Colonic mucosa (tissue), 4 donors: Measurements from ENCODE around the gene GRIP1. TPM values are rescaled to one million over a fixed set of nuclear protein-coding genes. Genes with fewer than 3 reads are reported as not detected.

Source experiments
- DNase-seq: peaks from one replicate; pipeline ENCODE4 v3.0.0-alpha.2; 2020
- H3K27ac ChIP-seq: fragments of 200-600 bp; one replicate; pipeline ENCODE4 v1.8.0; 2021
- H3K27me3 ChIP-seq: fragments of 200-600 bp; one replicate; pipeline ENCODE4 v1.8.0; 2021
- H3K36me3 ChIP-seq: fragments of 200-600 bp; one replicate; pipeline ENCODE4 v1.8.0; 2021
- H3K4me1 ChIP-seq: fragments of 200-600 bp; one replicate; pipeline ENCODE4 v1.8.0; 2021; ENCODE audit warnings: mild to moderate bottlenecking
- H3K4me3 ChIP-seq: fragments of 200-600 bp; one replicate; pipeline ENCODE4 v1.8.0; 2021
- H3K9ac ChIP-seq, 2 donors: one replicate each; pipeline ENCODE4 v1.7.0; 2013; ENCODE audit warnings: control low read depth in 2 of 2, low read depth in 2 of 2, low read length in 2 of 2
- H3K9me3 ChIP-seq: fragments of 200-600 bp; one replicate; pipeline ENCODE4 v1.8.0; 2021
- intact Hi-C: fragments of 100-400 bp; cut with DNase I; formaldehyde crosslinking; loops from one replicate; pipeline ENCODE4 v1.14.1; 2022
- total RNA-seq, 2 donors: library from RNA; stranded (reverse); fragmentation: NEBNext Ultra II Directional in 1 of 2; extraction: Animal tissue kit (Norgen Biotek cat#: 25700) in 1 of 2; gene quantifications; one replicate each; pipeline ENCODE4 v1.2.1, GENCODE V29; 2021
- TF ChIP-seq, protein P1 (sequence below): fragments of 200-600 bp; IDR thresholded peaks from one replicate; pipeline ENCODE4 v1.8.0; 2022; ENCODE audit warnings: antibody characterized with exemption, mild to moderate bottlenecking
- donor health status: healthy.
- donor health status: DM: no; HTN: no; CAD: no.
- donor health status: DM: no; HTN: no; CAD: no.

GRIP1 gene
- total RNA-seq, 2 donors from 2014 or later: 3.7 to 6.2 TPM

DNA sequence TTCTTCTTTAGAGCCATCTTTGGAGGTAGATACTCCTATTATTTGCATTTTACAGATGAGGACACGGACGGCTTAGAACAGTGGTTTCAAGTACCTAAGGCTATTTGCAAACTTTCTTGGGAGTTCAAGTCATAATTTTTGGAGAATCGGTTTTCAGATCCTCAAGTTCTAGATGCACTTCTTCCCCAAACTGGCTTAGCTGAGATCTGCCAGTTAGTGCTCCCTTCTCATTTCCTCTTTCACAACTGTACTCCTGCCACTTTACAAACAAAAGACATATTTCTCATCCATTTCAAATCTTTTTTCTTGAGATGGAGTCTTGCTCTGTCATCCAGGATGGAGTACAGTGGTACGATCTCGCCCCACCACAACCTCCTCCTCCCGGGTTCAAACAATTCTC, 299.3 kb downstream of the GRIP1 start:
- no peak overlapping the region for H3K27ac ChIP-seq
- no peaks in the 10 kb centered on the region for H3K36me3 ChIP-seq
- no peaks in the 10 kb centered on the region for H3K9me3 ChIP-seq
- H3K27me3 ChIP-seq: no peaks in the 10 kb centered on the region
- TF ChIP-seq, protein P1, sequence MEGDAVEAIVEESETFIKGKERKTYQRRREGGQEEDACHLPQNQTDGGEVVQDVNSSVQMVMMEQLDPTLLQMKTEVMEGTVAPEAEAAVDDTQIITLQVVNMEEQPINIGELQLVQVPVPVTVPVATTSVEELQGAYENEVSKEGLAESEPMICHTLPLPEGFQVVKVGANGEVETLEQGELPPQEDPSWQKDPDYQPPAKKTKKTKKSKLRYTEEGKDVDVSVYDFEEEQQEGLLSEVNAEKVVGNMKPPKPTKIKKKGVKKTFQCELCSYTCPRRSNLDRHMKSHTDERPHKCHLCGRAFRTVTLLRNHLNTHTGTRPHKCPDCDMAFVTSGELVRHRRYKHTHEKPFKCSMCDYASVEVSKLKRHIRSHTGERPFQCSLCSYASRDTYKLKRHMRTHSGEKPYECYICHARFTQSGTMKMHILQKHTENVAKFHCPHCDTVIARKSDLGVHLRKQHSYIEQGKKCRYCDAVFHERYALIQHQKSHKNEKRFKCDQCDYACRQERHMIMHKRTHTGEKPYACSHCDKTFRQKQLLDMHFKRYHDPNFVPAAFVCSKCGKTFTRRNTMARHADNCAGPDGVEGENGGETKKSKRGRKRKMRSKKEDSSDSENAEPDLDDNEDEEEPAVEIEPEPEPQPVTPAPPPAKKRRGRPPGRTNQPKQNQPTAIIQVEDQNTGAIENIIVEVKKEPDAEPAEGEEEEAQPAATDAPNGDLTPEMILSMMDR: no peak
- no peak for DNase-seq
- H3K4me3 ChIP-seq: no peak overlapping the region
- no peak overlapping the region for H3K9ac ChIP-seq
- intact Hi-C loops: no loop called here
- H3K4me1 ChIP-seq: no peaks in the 10 kb centered on the region

DNA sequence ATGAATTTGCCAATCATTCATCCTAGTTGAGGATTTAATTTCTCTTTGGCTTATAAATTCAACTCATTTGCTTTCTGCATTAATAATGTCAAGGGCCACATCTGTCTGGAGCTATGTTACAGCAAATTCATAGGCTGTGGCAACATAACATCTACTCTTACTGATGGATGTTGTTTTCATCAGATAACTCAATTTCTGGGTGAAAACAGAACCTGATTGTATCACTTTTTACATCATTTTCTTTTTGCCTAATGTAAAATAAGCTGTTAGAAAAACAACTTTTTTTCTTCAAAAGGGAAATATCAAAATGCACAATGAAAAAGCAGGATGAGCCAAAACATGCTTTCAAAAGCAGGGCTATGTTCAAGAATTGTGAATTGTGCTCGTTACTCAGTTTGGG, 303.3 kb downstream of the GRIP1 start:
- Histone ChIP-seq H3K9me3 (no peaks in the 10 kb centered on the region), H3K4me1 (no peaks in the 10 kb centered on the region), H3K9ac (no peak overlapping the region), H3K27ac (no peak overlapping the region), H3K27me3 (no peaks in the 10 kb centered on the region), H3K4me3 (no peak overlapping the region), H3K36me3 (no peaks in the 10 kb centered on the region)
- TF ChIP-seq, protein P1: no peak
- intact Hi-C loops: no loop called here
- DNase-seq: no peak

DNA sequence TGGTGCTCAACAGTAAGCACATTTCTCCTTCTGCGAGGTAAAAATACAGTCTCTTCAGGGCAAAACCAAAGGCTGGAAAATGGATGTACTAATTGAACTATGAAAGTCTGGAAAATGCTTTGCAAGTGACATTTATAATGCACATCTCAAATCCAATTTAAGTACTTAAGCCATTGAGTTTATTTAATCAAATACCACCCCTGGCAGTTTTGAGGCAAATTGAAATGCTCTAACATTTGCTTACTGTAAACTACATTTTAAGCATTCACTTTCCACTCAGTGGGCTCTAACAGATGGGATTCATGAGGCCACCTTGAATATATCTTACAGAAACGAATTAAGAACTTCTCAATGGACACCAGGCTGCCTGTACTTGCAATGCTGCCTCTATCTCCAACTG, 306.9 kb downstream of the GRIP1 start:
- Histone ChIP-seq H3K4me1 (no peaks in the 10 kb centered on the region), H3K36me3 (no peaks in the 10 kb centered on the region), H3K27ac (no peak overlapping the region), H3K27me3 (no peaks in the 10 kb centered on the region), H3K9me3 (no peaks in the 10 kb centered on the region), H3K9ac (no peak overlapping the region), H3K4me3 (no peak overlapping the region)
- TF ChIP-seq, protein P1: no peak
- intact Hi-C loops: no loop called here
- DNase-seq: no peak

DNA sequence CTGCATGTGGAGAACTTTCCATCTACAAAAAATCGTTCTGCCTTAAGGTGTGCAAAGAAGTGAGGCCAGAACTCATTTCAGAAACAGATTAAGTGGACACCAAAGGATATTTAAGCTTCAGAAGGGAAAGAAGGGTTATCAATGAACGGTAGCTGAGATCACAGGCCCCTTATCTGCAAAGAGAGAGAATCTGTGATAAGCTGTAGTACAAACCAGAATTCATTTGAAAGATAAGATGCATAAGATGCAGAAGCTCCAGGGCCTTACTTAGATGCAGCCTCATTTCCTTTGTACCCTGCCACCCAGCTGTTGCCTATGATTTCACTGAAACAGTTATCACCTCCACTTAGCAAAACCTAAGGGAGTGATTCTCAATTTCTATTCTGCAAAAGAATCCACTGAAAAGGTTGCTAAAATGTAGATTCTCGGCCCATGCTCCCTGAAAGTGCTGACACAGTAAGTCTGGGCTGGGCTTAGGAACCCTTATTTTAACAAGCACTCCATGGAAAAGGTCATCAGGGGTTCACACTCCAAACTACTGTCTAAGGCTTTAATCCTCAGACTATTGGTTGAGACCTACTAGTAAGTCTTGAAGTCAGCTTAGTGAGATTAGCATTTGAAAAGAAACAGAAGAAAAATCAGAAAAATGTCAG, 311.7 kb downstream of the GRIP1 start:
- H3K27ac ChIP-seq: no peak overlapping the region
- TF ChIP-seq, protein P1: no peak
- no peaks in the 10 kb centered on the region for H3K36me3 ChIP-seq
- no peak overlapping the region for H3K4me3 ChIP-seq
- H3K9ac ChIP-seq: no peak overlapping the region
- intact Hi-C loops: no loop called here
- no peak for DNase-seq
- H3K4me1 ChIP-seq: no peaks in the 10 kb centered on the region
- no peaks in the 10 kb centered on the region for H3K27me3 ChIP-seq
- H3K9me3 ChIP-seq: no peaks in the 10 kb centered on the region

DNA sequence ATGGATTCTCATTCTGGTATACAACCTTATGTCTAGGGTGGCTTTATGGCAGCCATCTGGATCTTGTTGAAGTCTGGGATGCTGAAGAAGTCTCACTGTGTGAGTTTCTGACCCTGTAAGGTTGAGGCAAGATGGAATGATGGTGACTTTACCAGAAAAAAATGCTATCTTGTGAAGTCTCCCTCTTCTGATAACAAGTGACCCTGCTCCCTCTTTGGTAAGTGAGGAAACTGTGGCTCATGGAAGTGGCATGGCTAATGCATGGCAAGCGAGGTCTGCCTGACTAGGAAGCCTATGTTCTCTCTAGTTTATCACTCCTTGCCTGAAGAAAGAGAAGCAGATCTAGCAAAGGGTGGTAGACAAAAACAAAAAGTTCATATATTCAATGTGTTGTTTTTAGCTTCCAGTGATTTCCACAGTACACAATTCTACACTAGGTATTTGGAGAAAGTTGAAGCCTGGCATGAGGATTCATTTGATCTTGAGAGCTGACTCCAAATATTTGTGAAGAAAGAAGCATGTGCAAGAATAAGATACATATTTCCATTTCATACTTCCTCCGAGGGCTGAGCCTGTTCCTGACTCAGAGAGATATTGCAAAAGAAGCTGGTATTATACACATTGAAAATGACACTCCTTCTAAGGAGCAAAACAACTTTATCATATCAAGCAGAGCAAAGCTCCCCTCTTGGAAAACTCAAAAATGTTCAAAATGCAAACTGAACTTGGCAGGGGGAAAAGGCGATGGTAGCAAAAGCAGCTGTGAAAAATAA, 313.0 kb downstream of the GRIP1 start:
- Histone ChIP-seq H3K36me3 (no peaks in the 10 kb centered on the region), H3K27me3 (no peaks in the 10 kb centered on the region), H3K4me3 (no peak overlapping the region), H3K27ac (no peak overlapping the region), H3K9me3 (no peaks in the 10 kb centered on the region), H3K4me1 (no peaks in the 10 kb centered on the region), H3K9ac (no peak overlapping the region)
- DNase-seq: no peak
- TF ChIP-seq, protein P1: no peak
- intact Hi-C loops: no loop called here
